Liver (tissue), 9 donors: ENCODE results near the gene DNAJC27. TPM values are rescaled to one million over a fixed set of nuclear protein-coding genes. Genes with fewer than 3 reads are reported as not detected.

Source experiments
- DNase-seq: peaks from one replicate; pipeline ENCODE4 v3.0.0-alpha.2; 2017; ENCODE audit warnings: low spot score
- H3K27ac ChIP-seq, 2 donors: one replicate each; pipeline ENCODE4 v1.7.0; 2013; ENCODE audit warnings: inconsistent platforms in 2 of 2, low read length in 2 of 2, control low read depth in 1 of 2, low read depth in 1 of 2, mild to moderate bottlenecking in 1 of 2
- H3K27me3 ChIP-seq, 4 donors: one replicate each; pipeline versions ENCODE4 v1.6.1 to v1.7.0; 2013; ENCODE audit warnings: low read length in 3 of 4, inconsistent platforms in 1 of 4, mild to moderate bottlenecking in 1 of 4, moderate library complexity in 1 of 4; ENCODE audit not compliant: control insufficient read depth in 4 of 4, insufficient read depth in 4 of 4
- H3K36me3 ChIP-seq, 4 donors: one replicate each; pipeline versions ENCODE4 v1.6.1 to v1.7.0; 2013; ENCODE audit warnings: low read length in 3 of 4, mild to moderate bottlenecking in 3 of 4, low read depth in 1 of 4, moderate library complexity in 1 of 4; ENCODE audit not compliant: control insufficient read depth in 4 of 4, insufficient read depth in 3 of 4
- H3K4me1 ChIP-seq, 4 donors: one replicate each; pipeline versions ENCODE4 v1.6.1 to v1.7.0; 2013; ENCODE audit warnings: low read length in 3 of 4, mild to moderate bottlenecking in 3 of 4, moderate library complexity in 1 of 4; ENCODE audit not compliant: control insufficient read depth in 4 of 4, insufficient read depth in 4 of 4
- H3K4me3 ChIP-seq, 3 donors: one replicate each; pipeline versions ENCODE4 v1.6.1 to v1.7.0; 2013; ENCODE audit warnings: low read length in 3 of 3, control low read depth in 1 of 3, low read depth in 1 of 3, mild to moderate bottlenecking in 1 of 3
- H3K9ac ChIP-seq, 2 donors: one replicate each; pipeline ENCODE4 v1.7.0; 2013; ENCODE audit warnings: low read length in 2 of 2, mild to moderate bottlenecking in 2 of 2, moderate library complexity in 2 of 2, control low read depth in 1 of 2, low read depth in 1 of 2
- H3K9me3 ChIP-seq, 4 donors: one replicate each; pipeline versions ENCODE4 v1.6.1 to v1.7.0; 2013; ENCODE audit warnings: low read length in 3 of 4; ENCODE audit not compliant: control insufficient read depth in 4 of 4
- EGR1 ChIP-seq, 2 donors: IDR thresholded peaks; 2 replicates each; pipeline ENCODE4 v1.6.1; 2016 to 2018; ENCODE audit warnings: antibody characterized with exemption in 2 of 2, low read depth in 2 of 2
- FOXA1 ChIP-seq: IDR thresholded peaks from 2 replicates; pipeline ENCODE4 v1.6.1; 2016; ENCODE audit warnings: antibody characterized with exemption
- FOXA2 ChIP-seq: IDR thresholded peaks from 2 replicates; pipeline ENCODE4 v1.6.1; 2016; ENCODE audit warnings: antibody characterized with exemption
- GABPA ChIP-seq, 2 donors: IDR thresholded peaks in 1 of 2; conservative IDR thresholded peaks in 1 of 2; 2 replicates each; pipeline ENCODE4 v1.6.1; 2016; ENCODE audit warnings: antibody characterized with exemption in 2 of 2, mild to moderate bottlenecking in 1 of 2, moderate library complexity in 1 of 2
- HNF4A ChIP-seq, 2 donors: conservative IDR thresholded peaks; 2 replicates each; pipeline ENCODE4 v1.6.1; 2016; ENCODE audit warnings: antibody characterized with exemption in 2 of 2, mild to moderate bottlenecking in 2 of 2
- HNF4G ChIP-seq: IDR thresholded peaks from 2 replicates; pipeline ENCODE4 v1.6.1; 2016; ENCODE audit warnings: antibody characterized with exemption
- JUND ChIP-seq, 2 donors: IDR thresholded peaks; 2 replicates each; pipeline ENCODE4 v1.6.1; 2016; ENCODE audit warnings: antibody characterized with exemption in 2 of 2
- RAD21 ChIP-seq, 2 donors: IDR thresholded peaks; 2 replicates each; pipeline ENCODE4 v1.6.1; 2016; ENCODE audit warnings: antibody characterized with exemption in 2 of 2, mild to moderate bottlenecking in 2 of 2
- RXRA ChIP-seq, 2 donors: IDR thresholded peaks; 2 replicates each; pipeline ENCODE4 v1.6.1; 2017 to 2018; ENCODE audit warnings: antibody characterized with exemption in 2 of 2, mild to moderate bottlenecking in 1 of 2
- TAF1 ChIP-seq: conservative IDR thresholded peaks from 2 replicates; pipeline ENCODE4 v1.6.1; 2016; ENCODE audit warnings: antibody characterized with exemption, mild to moderate bottlenecking
- YY1 ChIP-seq: IDR thresholded peaks from 2 replicates; pipeline ENCODE4 v1.6.1; 2016; ENCODE audit warnings: antibody characterized with exemption, mild to moderate bottlenecking
- polyA plus RNA-seq, 2 donors: library from polyadenylated mRNA; stranded (reverse) in 1 of 2; unstranded in 1 of 2; fragments of 200-250 nt in 1 of 2; fragments of >200 nt in 1 of 2; fragmentation: Nextera tagmentation in 1 of 2; extraction: Ambion mirVana in 1 of 2; gene quantifications; one replicate each; pipeline versions ENCODE4 v1.2.1 to v1.2.3, GENCODE V29; 2013 to 2015
- total RNA-seq, 2 donors: library from RNA; depleted of rRNA; stranded (reverse); fragments of >200 nt; gene quantifications; one replicate each; pipeline ENCODE4 v1.2.3, GENCODE V29; 2014
- TF ChIP-seq, protein P1 (sequence below): IDR thresholded peaks from 2 replicates; pipeline ENCODE4 v1.6.1; 2016; ENCODE audit warnings: antibody characterized with exemption
- TF ChIP-seq, protein P2 (sequence below): IDR thresholded peaks from 2 replicates; pipeline ENCODE4 v1.6.1; 2016; ENCODE audit warnings: antibody characterized with exemption, mild to moderate bottlenecking
- TF ChIP-seq, protein P3 (sequence below): IDR thresholded peaks from 2 replicates; pipeline ENCODE4 v1.6.1; 2016; ENCODE audit warnings: antibody characterized with exemption
- TF ChIP-seq, protein P4 (sequence below): fragments of 150-350 bp; IDR thresholded peaks from 2 replicates; pipeline ENCODE4 v1.5.1; 2017; ENCODE audit warnings: improper control_type of control experiment, low read depth, low read length; ENCODE audit not compliant: missing input control
- donor health status: healthy.
- donor health status: healthy.
- donor health status: healthy.
- donor health status: healthy.
- donor health status: healthy.

The DNAJC27 gene
- total and polyA plus RNA-seq, 4 donors = 0.95 to 5.1 (median 3.1) TPM

DNA sequence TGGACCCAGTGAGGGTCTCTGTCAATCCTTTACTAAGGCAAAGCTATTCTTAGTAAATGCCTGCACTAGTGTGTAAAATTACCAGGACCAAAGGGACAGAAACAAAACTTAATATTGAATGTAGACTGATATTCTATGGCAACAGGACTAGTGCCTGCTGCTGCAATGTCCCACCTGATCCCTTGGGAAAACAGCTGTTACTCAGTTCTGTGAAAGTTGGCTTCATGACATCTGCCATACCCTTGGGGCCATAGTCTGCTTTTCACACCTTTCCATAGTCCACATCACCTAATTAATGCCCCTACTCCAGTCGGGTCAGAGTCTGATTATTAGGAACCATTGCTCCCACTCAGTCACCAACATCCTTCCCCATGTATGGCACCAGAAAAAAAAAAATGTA, 14.5 kb downstream of the DNAJC27 start (continued):
- TF ChIP-seq GABPA (IDR thresholded peaks at IDR 0.05 in 1 of 2, conservative IDR thresholded peaks at IDR 0.05 in 1 of 2) (no peak), RAD21 (IDR thresholded peaks at IDR 0.05) (no peak), HNF4G (no peak), FOXA1 (no peak), YY1 (no peak)

DNA sequence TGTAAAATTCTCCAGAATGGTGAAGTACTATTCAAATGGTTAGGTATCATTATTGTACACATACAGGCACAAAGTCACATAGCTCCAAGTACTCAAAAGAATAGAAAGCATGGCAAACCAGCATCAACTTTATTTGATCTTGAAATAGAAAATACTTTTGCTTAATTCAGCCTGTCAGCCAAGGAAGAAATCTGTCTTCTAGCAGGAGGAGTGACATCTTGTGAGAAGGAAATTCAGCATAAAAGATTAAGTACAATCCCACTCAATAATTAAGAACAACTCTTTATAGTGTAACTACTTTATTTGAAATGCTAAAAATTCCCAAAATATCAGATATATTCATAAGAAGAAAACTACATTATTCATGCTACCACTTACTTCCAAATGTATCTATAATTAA, 15.8 kb downstream of the DNAJC27 start:
- Histone ChIP-seq H3K36me3 (peaks cover 6 to 62% (median 51%) of the 10 kb centered on the region in 4 donors), H3K9me3 (peaks cover 0 to 2% (median 0%) of the 10 kb centered on the region in 4 donors), H3K27ac (no peak overlapping the region), H3K4me3 (no peak overlapping the region), H3K27me3 (no peaks in the 10 kb centered on the region), H3K4me1 (no peaks in the 10 kb centered on the region), H3K9ac (no peak overlapping the region)
- DNase-seq = no peak
- TF ChIP-seq, protein P1, sequence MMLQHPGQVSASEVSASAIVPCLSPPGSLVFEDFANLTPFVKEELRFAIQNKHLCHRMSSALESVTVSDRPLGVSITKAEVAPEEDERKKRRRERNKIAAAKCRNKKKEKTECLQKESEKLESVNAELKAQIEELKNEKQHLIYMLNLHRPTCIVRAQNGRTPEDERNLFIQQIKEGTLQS = no peak

GRCh38 chr2:24955232-24955631, 16.5 kb downstream of the DNAJC27 start:
- H3K27me3 ChIP-seq = no peaks in the 10 kb centered on the region
- no peak overlapping the region for H3K4me3 ChIP-seq
- H3K27ac ChIP-seq = no peak overlapping the region
- peaks cover 7 to 64% (median 50%) of the 10 kb centered on the region in 4 donors for H3K36me3 ChIP-seq
- H3K9ac ChIP-seq = no peak overlapping the region
- H3K9me3 ChIP-seq = peaks cover 0 to 2% (median 0%) of the 10 kb centered on the region in 4 donors
- TF ChIP-seq RAD21 (IDR thresholded peaks at IDR 0.05) (no peak), HNF4G (no peak), FOXA1 (no peak), JUND (IDR thresholded peaks at IDR 0.05) (no peak), EGR1 (IDR thresholded peaks at IDR 0.05; ENCODE audit: low read depth in 2 of 2) (no peak), TAF1 (no peak), HNF4A (conservative IDR thresholded peaks at IDR 0.05) (no peak), YY1 (no peak), FOXA2 (no peak), RXRA (IDR thresholded peaks at IDR 0.05) (no peak)
- TF ChIP-seq, protein P2, sequence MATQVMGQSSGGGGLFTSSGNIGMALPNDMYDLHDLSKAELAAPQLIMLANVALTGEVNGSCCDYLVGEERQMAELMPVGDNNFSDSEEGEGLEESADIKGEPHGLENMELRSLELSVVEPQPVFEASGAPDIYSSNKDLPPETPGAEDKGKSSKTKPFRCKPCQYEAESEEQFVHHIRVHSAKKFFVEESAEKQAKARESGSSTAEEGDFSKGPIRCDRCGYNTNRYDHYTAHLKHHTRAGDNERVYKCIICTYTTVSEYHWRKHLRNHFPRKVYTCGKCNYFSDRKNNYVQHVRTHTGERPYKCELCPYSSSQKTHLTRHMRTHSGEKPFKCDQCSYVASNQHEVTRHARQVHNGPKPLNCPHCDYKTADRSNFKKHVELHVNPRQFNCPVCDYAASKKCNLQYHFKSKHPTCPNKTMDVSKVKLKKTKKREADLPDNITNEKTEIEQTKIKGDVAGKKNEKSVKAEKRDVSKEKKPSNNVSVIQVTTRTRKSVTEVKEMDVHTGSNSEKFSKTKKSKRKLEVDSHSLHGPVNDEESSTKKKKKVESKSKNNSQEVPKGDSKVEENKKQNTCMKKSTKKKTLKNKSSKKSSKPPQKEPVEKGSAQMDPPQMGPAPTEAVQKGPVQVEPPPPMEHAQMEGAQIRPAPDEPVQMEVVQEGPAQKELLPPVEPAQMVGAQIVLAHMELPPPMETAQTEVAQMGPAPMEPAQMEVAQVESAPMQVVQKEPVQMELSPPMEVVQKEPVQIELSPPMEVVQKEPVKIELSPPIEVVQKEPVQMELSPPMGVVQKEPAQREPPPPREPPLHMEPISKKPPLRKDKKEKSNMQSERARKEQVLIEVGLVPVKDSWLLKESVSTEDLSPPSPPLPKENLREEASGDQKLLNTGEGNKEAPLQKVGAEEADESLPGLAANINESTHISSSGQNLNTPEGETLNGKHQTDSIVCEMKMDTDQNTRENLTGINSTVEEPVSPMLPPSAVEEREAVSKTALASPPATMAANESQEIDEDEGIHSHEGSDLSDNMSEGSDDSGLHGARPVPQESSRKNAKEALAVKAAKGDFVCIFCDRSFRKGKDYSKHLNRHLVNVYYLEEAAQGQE = no peak
- TF ChIP-seq, protein P3, sequence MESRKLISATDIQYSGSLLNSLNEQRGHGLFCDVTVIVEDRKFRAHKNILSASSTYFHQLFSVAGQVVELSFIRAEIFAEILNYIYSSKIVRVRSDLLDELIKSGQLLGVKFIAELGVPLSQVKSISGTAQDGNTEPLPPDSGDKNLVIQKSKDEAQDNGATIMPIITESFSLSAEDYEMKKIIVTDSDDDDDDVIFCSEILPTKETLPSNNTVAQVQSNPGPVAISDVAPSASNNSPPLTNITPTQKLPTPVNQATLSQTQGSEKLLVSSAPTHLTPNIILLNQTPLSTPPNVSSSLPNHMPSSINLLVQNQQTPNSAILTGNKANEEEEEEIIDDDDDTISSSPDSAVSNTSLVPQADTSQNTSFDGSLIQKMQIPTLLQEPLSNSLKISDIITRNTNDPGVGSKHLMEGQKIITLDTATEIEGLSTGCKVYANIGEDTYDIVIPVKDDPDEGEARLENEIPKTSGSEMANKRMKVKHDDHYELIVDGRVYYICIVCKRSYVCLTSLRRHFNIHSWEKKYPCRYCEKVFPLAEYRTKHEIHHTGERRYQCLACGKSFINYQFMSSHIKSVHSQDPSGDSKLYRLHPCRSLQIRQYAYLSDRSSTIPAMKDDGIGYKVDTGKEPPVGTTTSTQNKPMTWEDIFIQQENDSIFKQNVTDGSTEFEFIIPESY = no peak
- TF ChIP-seq, protein P1 = no peak
- TF ChIP-seq, protein P4, sequence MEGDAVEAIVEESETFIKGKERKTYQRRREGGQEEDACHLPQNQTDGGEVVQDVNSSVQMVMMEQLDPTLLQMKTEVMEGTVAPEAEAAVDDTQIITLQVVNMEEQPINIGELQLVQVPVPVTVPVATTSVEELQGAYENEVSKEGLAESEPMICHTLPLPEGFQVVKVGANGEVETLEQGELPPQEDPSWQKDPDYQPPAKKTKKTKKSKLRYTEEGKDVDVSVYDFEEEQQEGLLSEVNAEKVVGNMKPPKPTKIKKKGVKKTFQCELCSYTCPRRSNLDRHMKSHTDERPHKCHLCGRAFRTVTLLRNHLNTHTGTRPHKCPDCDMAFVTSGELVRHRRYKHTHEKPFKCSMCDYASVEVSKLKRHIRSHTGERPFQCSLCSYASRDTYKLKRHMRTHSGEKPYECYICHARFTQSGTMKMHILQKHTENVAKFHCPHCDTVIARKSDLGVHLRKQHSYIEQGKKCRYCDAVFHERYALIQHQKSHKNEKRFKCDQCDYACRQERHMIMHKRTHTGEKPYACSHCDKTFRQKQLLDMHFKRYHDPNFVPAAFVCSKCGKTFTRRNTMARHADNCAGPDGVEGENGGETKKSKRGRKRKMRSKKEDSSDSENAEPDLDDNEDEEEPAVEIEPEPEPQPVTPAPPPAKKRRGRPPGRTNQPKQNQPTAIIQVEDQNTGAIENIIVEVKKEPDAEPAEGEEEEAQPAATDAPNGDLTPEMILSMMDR = no peak
- no peaks in the 10 kb centered on the region for H3K4me1 ChIP-seq
- no peak for DNase-seq
